HAP-1 (cell line): ENCODE results near the gene AKAP5.

Experiments used
- DNase-seq, 2 experiments: peaks; one replicate each; pipeline ENCODE4 v3.0.0-alpha.2; 2016 to 2020; ENCODE audit warnings: low spot score in 2 of 2
- H3K27me3 ChIP-seq: fragments of 250-450 bp; sonication (Bioruptor Pico); 2 replicates; pipeline ENCODE4 v1.5.1; 2020; ENCODE audit warnings: low read depth, mild to moderate bottlenecking, moderate library complexity
- H3K36me3 ChIP-seq: fragments of 250-450 bp; sonication (Bioruptor Pico); replicated peaks from 2 replicates; pipeline ENCODE4 v1.5.1; 2020; ENCODE audit warnings: mild to moderate bottlenecking
- H3K4me1 ChIP-seq: fragments of 250-450 bp; sonication (Bioruptor Pico); 2 replicates; pipeline ENCODE4 v1.5.1; 2020; ENCODE audit warnings: mild to moderate bottlenecking
- H3K4me3 ChIP-seq: fragments of 250-450 bp; sonication (Bioruptor Pico); 2 replicates; pipeline ENCODE4 v1.5.1; 2020; ENCODE audit warnings: mild to moderate bottlenecking, moderate library complexity
- H3K9me3 ChIP-seq: fragments of 250-450 bp; sonication (Bioruptor Pico); 2 replicates; pipeline ENCODE4 v1.5.1; 2020; ENCODE audit warnings: mild to moderate bottlenecking, moderate library complexity
- in situ Hi-C: fragments of 300-500 bp; cut with MboI; formaldehyde crosslinking; loops from 3 replicates; pipeline ENCODE4 v1.14.3; 2020; ENCODE audit warnings: low sequenced_read_pairs, inconsistent platforms, mixed read lengths

AKAP5 gene, protein sequence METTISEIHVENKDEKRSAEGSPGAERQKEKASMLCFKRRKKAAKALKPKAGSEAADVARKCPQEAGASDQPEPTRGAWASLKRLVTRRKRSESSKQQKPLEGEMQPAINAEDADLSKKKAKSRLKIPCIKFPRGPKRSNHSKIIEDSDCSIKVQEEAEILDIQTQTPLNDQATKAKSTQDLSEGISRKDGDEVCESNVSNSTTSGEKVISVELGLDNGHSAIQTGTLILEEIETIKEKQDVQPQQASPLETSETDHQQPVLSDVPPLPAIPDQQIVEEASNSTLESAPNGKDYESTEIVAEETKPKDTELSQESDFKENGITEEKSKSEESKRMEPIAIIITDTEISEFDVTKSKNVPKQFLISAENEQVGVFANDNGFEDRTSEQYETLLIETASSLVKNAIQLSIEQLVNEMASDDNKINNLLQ

DNA sequence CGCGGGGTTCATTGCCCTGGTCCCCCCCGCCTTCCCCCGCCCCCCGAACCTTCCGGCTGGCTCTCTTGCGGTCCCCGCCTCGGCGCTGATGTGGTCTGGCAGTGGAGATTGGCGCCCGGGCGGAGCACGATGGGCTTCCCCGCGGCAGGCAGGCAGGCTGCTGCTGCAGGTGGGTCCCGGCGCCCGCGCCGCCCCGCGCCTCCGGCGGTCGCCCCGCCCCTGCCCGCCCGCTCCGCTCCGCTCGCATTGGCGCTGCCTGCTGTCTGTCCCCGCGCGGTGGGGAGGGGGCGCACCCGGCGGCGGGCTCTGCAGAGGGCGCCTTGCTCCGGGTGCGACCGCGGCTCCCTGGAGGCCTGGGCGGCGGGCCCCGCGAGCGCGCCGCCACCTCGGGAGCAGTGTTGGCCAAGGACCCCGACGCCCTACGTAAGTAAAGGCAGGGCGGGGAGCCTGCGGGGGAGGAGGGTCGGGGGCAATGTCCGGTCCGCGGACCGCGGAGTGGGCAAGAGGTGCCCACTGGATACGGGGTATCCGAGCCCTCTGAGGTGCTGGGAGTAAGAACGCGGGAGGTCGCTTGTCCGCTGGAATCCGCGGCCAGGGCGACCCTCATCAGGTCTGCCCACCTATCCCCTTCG lies at the start of gene AKAP5:
Gene AKAP5 (plus strand): TSS at position 309 of the 632 bp plus-strand sequence. CDS start 2,896 bp downstream, outside the sequence.
- peak within 1 kb of the TSS; percentile 47 for H3K4me3 ChIP-seq
- peak; percentile 60 to 87 for DNase-seq
- peaks cover 14% of the 10 kb centered on the region for H3K4me1 ChIP-seq
- H3K36me3 ChIP-seq, result peaks cover 12% of the 10 kb centered on the region
- in situ Hi-C loops, result no loop called here
- H3K9me3 ChIP-seq, result no peaks in the 10 kb centered on the region
- H3K27me3 ChIP-seq, result no peaks in the 10 kb centered on the region

- H3K36me3 ChIP-seq, result peaks cover 92% of the 10 kb centered on the region
- H3K4me1 ChIP-seq, result no peaks in the 10 kb centered on the region
- H3K9me3 ChIP-seq, result no peaks in the 10 kb centered on the region
- H3K4me3 ChIP-seq, result no peak overlapping the region
- no peaks in the 10 kb centered on the region for H3K27me3 ChIP-seq
- in situ Hi-C loops, result no loop called here
- DNase-seq, result no peak
Observed at GRCh38 chr14:64416348-64416932, 48.9 kb upstream of the AKAP5 start.

DNA sequence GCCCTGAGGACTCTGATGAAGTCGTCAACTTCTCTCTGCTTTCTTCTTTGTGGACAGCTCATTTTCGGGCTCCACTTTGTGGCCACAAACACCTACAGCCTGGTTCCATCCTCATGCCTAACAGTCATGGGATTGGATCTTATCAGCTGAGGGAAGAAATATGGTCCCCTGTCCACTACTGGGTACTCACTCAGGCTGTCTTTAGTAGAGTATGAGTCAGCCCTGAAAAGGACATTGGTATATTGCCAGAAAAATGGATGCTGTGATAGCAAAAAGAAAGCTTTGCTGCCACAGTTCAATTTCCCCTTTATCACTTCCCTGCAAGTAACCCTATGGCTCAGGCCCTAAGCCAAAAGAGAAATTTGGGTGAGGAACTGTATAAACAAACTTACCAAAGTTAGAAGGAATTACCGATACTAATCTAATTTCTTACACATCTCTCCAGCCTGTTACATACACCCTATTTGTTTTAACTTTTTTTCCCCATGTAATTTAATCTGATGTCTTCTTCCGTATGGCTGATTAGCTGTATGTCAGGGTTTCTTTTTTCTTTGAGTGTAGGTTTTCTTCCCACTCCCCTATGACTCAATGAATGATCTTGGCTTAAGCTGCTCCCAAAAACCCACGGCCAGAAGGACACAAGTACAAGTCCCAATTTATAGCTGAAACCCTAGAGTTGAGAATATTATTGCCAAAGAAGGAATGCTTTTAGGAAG lies 48.1 kb upstream of the AKAP5 start:
- H3K36me3 ChIP-seq, result peaks cover 92% of the 10 kb centered on the region

DNA sequence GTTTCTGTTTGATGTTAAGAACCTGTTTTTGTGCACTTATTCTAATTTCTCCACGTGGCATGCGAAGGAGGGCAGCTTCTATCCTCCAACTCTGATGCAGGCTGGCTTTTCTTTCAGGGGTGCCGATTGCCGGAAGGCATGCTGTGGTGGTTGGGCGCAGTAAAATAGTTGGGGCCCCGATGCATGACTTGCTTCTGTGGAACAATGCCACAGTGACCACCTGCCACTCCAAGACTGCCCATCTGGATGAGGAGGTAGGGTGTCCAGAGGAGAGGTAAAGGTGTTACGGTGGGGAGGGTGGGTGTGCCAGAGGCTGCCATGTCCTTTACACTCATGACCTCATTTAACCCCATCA lies 47.6 kb upstream of the AKAP5 start:
- peaks cover 94% of the 10 kb centered on the region for H3K36me3 ChIP-seq
- in situ Hi-C loops, result no loop called here
- DNase-seq, result no peak
- H3K27me3 ChIP-seq, result no peaks in the 10 kb centered on the region
- H3K4me1 ChIP-seq, result no peaks in the 10 kb centered on the region
- H3K9me3 ChIP-seq, result no peaks in the 10 kb centered on the region
- H3K4me3 ChIP-seq, result no peak overlapping the region

More for the DNA sequence above, 48.1 kb upstream of the AKAP5 start:
- Histone ChIP-seq H3K27me3 (no peaks in the 10 kb centered on the region), H3K9me3 (no peaks in the 10 kb centered on the region), H3K4me1 (no peaks in the 10 kb centered on the region), H3K4me3 (no peak overlapping the region)
- in situ Hi-C loops, result no loop called here
- DNase-seq, result no peak

- Histone ChIP-seq H3K36me3 (peaks cover 92% of the 10 kb centered on the region), H3K4me3 (no peak overlapping the region), H3K9me3 (no peaks in the 10 kb centered on the region), H3K4me1 (peaks cover 2% of the 10 kb centered on the region), H3K27me3 (no peaks in the 10 kb centered on the region)
- no peak for DNase-seq
- in situ Hi-C loops, result no loop called here
Observed at GRCh38 chr14:64419003-64419402, 46.3 kb upstream of the AKAP5 start.

DNA sequence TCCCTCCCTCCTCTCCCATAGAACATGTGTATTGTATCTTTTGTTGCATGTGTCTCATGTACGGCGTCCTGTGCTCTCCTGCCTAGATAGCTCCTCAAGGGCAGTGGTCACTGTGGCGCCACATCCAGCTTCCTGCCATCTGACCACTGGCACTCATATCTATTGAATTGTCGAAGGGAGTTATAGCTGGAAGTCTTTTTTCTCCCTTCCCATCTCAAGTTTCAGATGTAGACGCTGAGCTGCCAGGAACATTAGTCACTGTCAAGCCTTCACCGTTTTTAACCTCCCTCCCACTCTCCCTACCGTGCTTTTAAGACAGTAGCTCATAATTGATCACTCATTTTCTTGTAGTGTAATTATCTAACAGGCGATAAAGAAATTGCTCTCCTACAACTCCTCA lies 44.1 kb upstream of the AKAP5 start:
- peaks cover 9% of the 10 kb centered on the region for H3K4me1 ChIP-seq
- no peak for DNase-seq
- peaks cover 90% of the 10 kb centered on the region for H3K36me3 ChIP-seq
- H3K27me3 ChIP-seq, result no peaks in the 10 kb centered on the region
- no peak overlapping the region for H3K4me3 ChIP-seq
- no peaks in the 10 kb centered on the region for H3K9me3 ChIP-seq
- in situ Hi-C loops, result no loop called here

DNA sequence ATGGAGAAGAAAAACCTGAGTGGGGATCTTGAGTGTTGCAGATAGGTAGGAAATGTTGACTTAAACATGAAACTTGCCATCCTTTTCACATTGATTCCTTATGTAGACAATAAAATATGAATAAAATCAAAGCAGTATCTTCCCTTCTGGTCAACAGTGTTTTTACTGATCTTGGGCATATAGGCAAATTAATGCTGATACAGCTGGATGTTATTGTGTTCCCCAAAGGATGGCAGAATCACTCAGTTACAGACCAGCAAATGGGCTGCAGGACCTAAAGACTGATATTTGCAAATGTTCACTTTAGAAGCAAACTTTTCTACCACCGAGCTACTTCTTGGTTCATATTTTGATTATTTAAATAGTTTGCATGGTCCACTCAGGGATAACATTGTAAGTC lies 43.3 kb upstream of the AKAP5 start:
- H3K4me3 ChIP-seq, result no peak overlapping the region
- H3K9me3 ChIP-seq, result no peaks in the 10 kb centered on the region
- no peaks in the 10 kb centered on the region for H3K27me3 ChIP-seq
- no peak for DNase-seq
- H3K36me3 ChIP-seq, result peaks cover 90% of the 10 kb centered on the region
- in situ Hi-C loops, result no loop called here
- peaks cover 9% of the 10 kb centered on the region for H3K4me1 ChIP-seq

DNA sequence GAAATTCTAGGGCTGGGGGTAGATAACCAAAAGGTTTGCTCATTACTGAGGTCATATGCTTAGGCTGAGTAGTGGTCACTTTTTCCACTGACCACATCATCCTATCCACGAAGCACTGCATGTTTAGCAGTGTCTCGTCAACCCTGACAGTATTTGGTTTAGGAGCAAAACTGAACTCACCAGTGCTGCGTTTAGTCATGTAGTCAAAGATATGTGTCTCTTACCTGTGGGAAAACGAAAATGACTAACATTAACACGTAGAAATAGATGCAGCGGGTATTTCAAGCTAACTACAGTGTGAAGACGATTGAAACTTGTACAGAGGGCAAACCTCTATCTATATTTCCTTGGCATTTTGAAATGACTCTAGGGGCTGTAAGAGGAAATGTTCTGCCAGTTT lies 42.5 kb upstream of the AKAP5 start:
- Histone ChIP-seq H3K36me3 (peaks cover 90% of the 10 kb centered on the region), H3K4me3 (no peak overlapping the region), H3K27me3 (no peaks in the 10 kb centered on the region), H3K9me3 (no peaks in the 10 kb centered on the region), H3K4me1 (peaks cover 9% of the 10 kb centered on the region)
- in situ Hi-C loops, result no loop called here
- DNase-seq, result no peak

DNA sequence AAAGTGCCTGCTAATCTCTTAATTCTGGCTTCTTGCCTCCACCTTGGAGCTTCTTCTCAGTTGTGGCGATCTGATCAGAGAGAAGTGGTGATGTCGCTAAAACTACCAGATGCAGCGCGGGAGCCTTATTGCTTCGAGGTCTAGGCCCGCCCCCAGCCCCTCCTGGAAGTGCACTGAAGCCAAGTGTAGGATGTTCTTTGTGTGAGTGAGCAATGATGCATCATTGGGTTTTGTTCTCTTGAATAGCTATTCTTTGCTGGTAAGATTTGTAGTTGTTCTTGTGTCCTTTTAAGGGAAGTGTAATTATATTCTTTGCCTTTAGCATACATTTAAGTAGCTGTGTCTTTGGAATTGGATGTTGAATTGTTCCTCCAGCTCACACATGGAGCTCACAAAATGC lies 41.3 kb upstream of the AKAP5 start:
- Histone ChIP-seq H3K4me3 (no peak overlapping the region), H3K36me3 (peaks cover 90% of the 10 kb centered on the region), H3K4me1 (peaks cover 9% of the 10 kb centered on the region), H3K27me3 (no peaks in the 10 kb centered on the region), H3K9me3 (no peaks in the 10 kb centered on the region)
- peak; percentile 79 to 86 for DNase-seq
- in situ Hi-C loops, result no loop called here

- Histone ChIP-seq H3K9me3 (no peaks in the 10 kb centered on the region), H3K4me1 (no peaks in the 10 kb centered on the region), H3K4me3 (no peak overlapping the region), H3K27me3 (no peaks in the 10 kb centered on the region), H3K36me3 (peaks cover 88% of the 10 kb centered on the region)
- in situ Hi-C loops, result no loop called here
- DNase-seq, result no peak
Observed at GRCh38 chr14:64434528-64434927, 30.8 kb upstream of the AKAP5 start.

DNA sequence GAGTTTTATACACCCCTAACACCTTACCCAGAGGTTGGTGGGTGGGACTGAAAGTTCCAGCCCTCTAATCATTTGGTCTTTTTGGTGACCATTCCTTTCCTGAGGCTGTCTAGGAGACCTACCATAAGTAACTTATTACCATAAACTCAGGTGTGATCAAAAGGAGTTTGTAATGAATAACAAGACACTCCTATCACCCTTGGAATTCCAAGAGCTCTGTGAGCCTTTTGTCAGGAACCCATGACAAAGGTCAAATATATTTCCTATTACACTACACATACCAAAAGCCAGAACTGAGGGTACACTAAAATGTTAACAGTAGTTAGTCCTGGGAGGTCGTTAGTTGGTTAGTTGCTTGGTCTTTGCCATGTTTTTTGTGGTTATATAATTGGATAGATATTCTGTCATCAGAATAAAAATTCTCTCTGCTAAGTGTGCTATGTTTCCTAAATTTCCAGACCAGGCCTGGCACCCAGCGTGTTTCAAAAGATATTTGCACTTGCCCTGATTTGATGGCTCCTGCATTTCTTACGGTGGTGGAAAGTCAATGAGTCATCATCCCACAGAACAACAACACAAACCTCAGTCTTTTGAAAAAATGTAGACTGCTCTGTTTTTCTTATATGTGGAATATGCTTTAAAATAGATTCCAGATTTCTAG lies 27.0 kb upstream of the AKAP5 start:
- no peaks in the 10 kb centered on the region for H3K9me3 ChIP-seq
- in situ Hi-C loops, result no loop called here
- H3K27me3 ChIP-seq, result no peaks in the 10 kb centered on the region
- peaks cover 87% of the 10 kb centered on the region for H3K36me3 ChIP-seq
- H3K4me3 ChIP-seq, result no peak overlapping the region
- no peak for DNase-seq
- H3K4me1 ChIP-seq, result no peaks in the 10 kb centered on the region

GRCh38 chr14:64439141-64439540 lies 26.2 kb upstream of the AKAP5 start:
- Histone ChIP-seq H3K36me3 (peaks cover 88% of the 10 kb centered on the region), H3K27me3 (no peaks in the 10 kb centered on the region), H3K4me3 (no peak overlapping the region), H3K4me1 (no peaks in the 10 kb centered on the region), H3K9me3 (no peaks in the 10 kb centered on the region)
- in situ Hi-C loops, result no loop called here
- DNase-seq, result no peak

GRCh38 chr14:64440494-64440893 lies 24.8 kb upstream of the AKAP5 start:
- H3K36me3 ChIP-seq, result peaks cover 91% of the 10 kb centered on the region
- DNase-seq, result no peak

More at GRCh38 chr14:64440494-64440893, 24.8 kb upstream of the AKAP5 start:
- in situ Hi-C loops, result no loop called here
- Histone ChIP-seq H3K4me3 (no peak overlapping the region), H3K9me3 (no peaks in the 10 kb centered on the region), H3K4me1 (no peaks in the 10 kb centered on the region), H3K27me3 (no peaks in the 10 kb centered on the region)
